ENCODE measurements around the gene SGO2. TPM values are rescaled to one million over a fixed set of nuclear protein-coding genes. Genes with fewer than 3 reads are reported as not detected.

The SGO2 gene
- total and polyA plus RNA-seq, 2 of the 13 experiments (the other 11 are each of a cell fraction or from before 2014, with no cell fraction given) = 5.1 to 16.2 TPM

GRCh38 chr2:200525882-200526651 is at the start of gene SGO2 (continued):
- TF ChIP-seq ZNF646 (CRISPR knock-in tag; IDR thresholded peaks at IDR 0.05) (no peak), CAMTA2 (CRISPR knock-in tag; IDR thresholded peaks at IDR 0.05; ENCODE audit: borderline replicate concordance) (0 out of 2 replicates have a peak, but pooled peaks have one; percentile 76), MAZ (IDR thresholded peaks at IDR 0.05; ENCODE audit: borderline replicate concordance, low read depth, low read length) (peak; percentile 73; the same call in 1 of the 2 replicates), MAZ (CRISPR knock-in tag; IDR thresholded peaks at IDR 0.05; ENCODE audit: low read depth) (peak; percentile 76), ZFP36 (IDR thresholded peaks at IDR 0.05; ENCODE audit: borderline replicate concordance, low read depth, low read length, partially characterized antibody) (no peak), SRSF1 (optimal IDR thresholded peaks at IDR 0.05; ENCODE audit: low read depth, low read length) (no peak), PHF8 (CRISPR knock-in tag; IDR thresholded peaks at IDR 0.05) (peak; percentile 91), ZEB1 (IDR thresholded peaks at IDR 0.05; ENCODE audit: insufficient replicate concordance, low read depth) (no peak), CHD4 (IDR thresholded peaks at IDR 0.05; ENCODE audit: borderline replicate concordance, low read length) (no peak), ZNF367 (CRISPR knock-in tag; IDR thresholded peaks at IDR 0.05; ENCODE audit: borderline replicate concordance) (no peak), ZNF510 (CRISPR knock-in tag; IDR thresholded peaks at IDR 0.05; ENCODE audit: low read depth) (peak; percentile 89), WIZ (CRISPR knock-in tag; IDR thresholded peaks at IDR 0.05) (peak; percentile 69; the same call in 1 of the 2 replicates), ZNF430 (CRISPR knock-in tag; IDR thresholded peaks at IDR 0.05) (no peak), ZNF746 (CRISPR knock-in tag; IDR thresholded peaks at IDR 0.05) (no peak; the same call in 1 of the 2 replicates), ZNF549 (CRISPR knock-in tag; IDR thresholded peaks at IDR 0.05) (no peak), SNAI1 (CRISPR knock-in tag; IDR thresholded peaks at IDR 0.05; ENCODE audit: borderline replicate concordance) (no peak; the same call in 1 of the 2 replicates), ZNF30 (CRISPR knock-in tag; IDR thresholded peaks at IDR 0.05) (no peak), GZF1 (CRISPR knock-in tag; IDR thresholded peaks at IDR 0.05) (peak; percentile 82; the same call in 1 of the 2 replicates), MYNN (CRISPR knock-in tag; IDR thresholded peaks at IDR 0.05; ENCODE audit: low read depth) (no peak), TAF1 (CRISPR knock-in tag; IDR thresholded peaks at IDR 0.05) (peak; percentile 81), ZNF333 (CRISPR knock-in tag; IDR thresholded peaks at IDR 0.05; ENCODE audit: borderline replicate concordance) (no peak), KDM5B (CRISPR knock-in tag; IDR thresholded peaks at IDR 0.05; ENCODE audit: borderline replicate concordance) (peak; percentile 78; the same call in 1 of the 2 replicates), PHF21A (CRISPR knock-in tag; IDR thresholded peaks at IDR 0.05) (peak; percentile 24; the same call in 1 of the 2 replicates), SRF (IDR thresholded peaks at IDR 0.05; ENCODE audit: low read depth, low read length) (no peak)

Data from HepG2 (cell line).